CD14-positive monocyte (primary cell): Measurements from ENCODE around the gene D2HGDH. TPM values are rescaled to one million over a fixed set of nuclear protein-coding genes. Genes with fewer than 3 reads are reported as not detected.
A peak's percentile ranks its signal among the peaks of the same experiment; 100 is the strongest.

ENCODE experiments used
- DNase-seq, 3 donors: peaks; one replicate each; pipeline ENCODE4 v3.0.0-alpha.2; 2011 to 2022
- H2AFZ ChIP-seq: 2 replicates; pipeline ENCODE4 v1.6.0; 2012; ENCODE audit warnings: mild to moderate bottlenecking, low read depth, low read length, inconsistent platforms; ENCODE audit not compliant: insufficient read depth, poor library complexity, severe bottlenecking
- H3K27ac ChIP-seq, 2 donors: 1 replicate in 1 of 2; 2 replicates in 1 of 2; pipeline ENCODE4 v1.5.1; 2012 to 2013; ENCODE audit warnings: low read length in 2 of 2, control low read depth in 1 of 2, inconsistent platforms in 1 of 2, low read depth in 1 of 2, mild to moderate bottlenecking in 1 of 2
- H3K27me3 ChIP-seq, 2 donors: one replicate each; pipeline versions ENCODE4 v1.6.0 to v1.6.1; 2011 to 2013; ENCODE audit warnings: low read length in 2 of 2; ENCODE audit not compliant: control insufficient read depth in 2 of 2, insufficient read depth in 2 of 2
- H3K36me3 ChIP-seq, 2 donors: replicated peaks in 1 of 2; 1 replicate in 1 of 2; 2 replicates in 1 of 2; pipeline versions ENCODE4 v1.5.1 to v1.6.1; 2012 to 2013; ENCODE audit warnings: low read length in 2 of 2, control low read depth in 1 of 2, inconsistent platforms in 1 of 2, mild to moderate bottlenecking in 1 of 2; ENCODE audit not compliant: insufficient read depth in 2 of 2, control insufficient read depth in 1 of 2
- H3K4me1 ChIP-seq, 2 donors: 1 replicate in 1 of 2; 2 replicates in 1 of 2; pipeline versions ENCODE4 v1.5.1 to v1.6.1; 2012 to 2013; ENCODE audit warnings: low read length in 2 of 2, control low read depth in 1 of 2, inconsistent platforms in 1 of 2, mild to moderate bottlenecking in 1 of 2, moderate library complexity in 1 of 2; ENCODE audit not compliant: insufficient read depth in 2 of 2, control insufficient read depth in 1 of 2
- H3K4me2 ChIP-seq: replicated peaks from 2 replicates; pipeline ENCODE3; 2012; ENCODE audit warnings: low read length, moderate library complexity, mild to moderate bottlenecking; ENCODE audit not compliant: poor library complexity, severe bottlenecking; ENCODE audit errors: extremely low read depth
- H3K4me3 ChIP-seq, 3 experiments: fragments of 200-600 bp in 1 of 3; sonication (generic) in 1 of 3; replicated peaks in 1 of 3; 1 replicate in 2 of 3; 2 replicates in 1 of 3; pipeline ENCODE4 v1.5.1; 2011 to 2013; ENCODE audit warnings: low read length in 3 of 3, mild to moderate bottlenecking in 3 of 3, control low read depth in 2 of 3, low read depth in 2 of 3, inconsistent platforms in 1 of 3, moderate library complexity in 1 of 3
- H3K79me2 ChIP-seq: 2 replicates; pipeline ENCODE4 v1.6.0; 2012; ENCODE audit warnings: mild to moderate bottlenecking, control low read depth, inconsistent platforms, low read length, moderate library complexity; ENCODE audit not compliant: insufficient read depth
- H3K9ac ChIP-seq: 2 replicates; pipeline ENCODE4 v1.6.0; 2017; ENCODE audit warnings: low read length, mild to moderate bottlenecking; ENCODE audit not compliant: insufficient read depth, poor library complexity, severe bottlenecking
- H3K9me3 ChIP-seq, 2 donors: replicated peaks in 1 of 2; 1 replicate in 1 of 2; 2 replicates in 1 of 2; pipeline versions ENCODE4 v1.5.1 to v1.6.1; 2012 to 2013; ENCODE audit warnings: low read length in 2 of 2, control low read depth in 1 of 2; ENCODE audit not compliant: control insufficient read depth in 1 of 2, insufficient read depth in 1 of 2
- H4K20me1 ChIP-seq: 2 replicates; pipeline ENCODE4 v1.6.0; 2012; ENCODE audit warnings: mild to moderate bottlenecking, low read length, control low read depth, moderate library complexity; ENCODE audit not compliant: insufficient read depth
- H3K27ac Mint-ChIP-seq, 7 donors: one replicate each; pipeline ENCODE4 v1.8.0; 2020; ENCODE audit warnings: mild to moderate bottlenecking in 7 of 7, mixed read lengths in 7 of 7, moderate library complexity in 6 of 7, inconsistent platforms in 2 of 7
- H3K27me3 Mint-ChIP-seq, 3 donors: one replicate each; pipeline ENCODE4 v1.8.0; 2021 to 2022; ENCODE audit warnings: low read depth in 3 of 3, mild to moderate bottlenecking in 3 of 3, mixed read lengths in 3 of 3, moderate library complexity in 3 of 3, inconsistent platforms in 1 of 3
- H3K36me3 Mint-ChIP-seq, 2 donors: one replicate each; pipeline ENCODE4 v1.8.0; 2020; ENCODE audit warnings: mixed read lengths in 2 of 2, inconsistent platforms in 1 of 2, mild to moderate bottlenecking in 1 of 2
- H3K4me1 Mint-ChIP-seq: one replicate; pipeline ENCODE4 v1.8.0; 2020; ENCODE audit warnings: mild to moderate bottlenecking, mixed read lengths
- H3K4me3 Mint-ChIP-seq, 2 donors: one replicate each; pipeline ENCODE4 v1.8.0; 2020; ENCODE audit warnings: mild to moderate bottlenecking in 2 of 2, mixed read lengths in 2 of 2, moderate library complexity in 1 of 2
- H3K9me3 Mint-ChIP-seq, 7 donors: one replicate each; pipeline ENCODE4 v1.8.0; 2020 to 2022; ENCODE audit warnings: mixed read lengths in 7 of 7, mild to moderate bottlenecking in 6 of 7, moderate library complexity in 6 of 7, inconsistent platforms in 2 of 7
- CTCF ChIP-seq: fragments of 200-600 bp; IDR thresholded peaks from one replicate; pipeline ENCODE4 v1.8.0; 2022; ENCODE audit warnings: antibody characterized with exemption, mild to moderate bottlenecking
- WGBS: methylation state at CpG from one replicate; pipeline ENCODE4 v1.1.5; 2013; ENCODE audit warnings: missing lambda C conversion rate; ENCODE audit not compliant: insufficient coverage; 5-methylcytosine and 5-hydroxymethylcytosine counted together
- intact Hi-C, 2 donors: fragments of 100-400 bp; cut with micrococcal nuclease; formaldehyde crosslinking; loops; one replicate each; pipeline versions ENCODE4 v1.15.0 to v1.15.1; 2023
- polyA plus RNA-seq, 3 donors: library from polyadenylated mRNA; depleted of rRNA in 1 of 3; unstranded in 2 of 3; stranded (reverse) in 1 of 3; fragments of 300-500 nt in 2 of 3; fragments of >200 nt in 1 of 3; fragmentation: Illumina TruSeq in 2 of 3; gene quantifications; 1 replicate in 2 of 3; 2 replicates in 1 of 3; pipeline ENCODE4 v1.2.3, GENCODE V29; 2012 to 2021

The D2HGDH gene
- polyA plus RNA-seq, 3 donors = 1.0 to 57.1 (median 1.1) TPM

DNA sequence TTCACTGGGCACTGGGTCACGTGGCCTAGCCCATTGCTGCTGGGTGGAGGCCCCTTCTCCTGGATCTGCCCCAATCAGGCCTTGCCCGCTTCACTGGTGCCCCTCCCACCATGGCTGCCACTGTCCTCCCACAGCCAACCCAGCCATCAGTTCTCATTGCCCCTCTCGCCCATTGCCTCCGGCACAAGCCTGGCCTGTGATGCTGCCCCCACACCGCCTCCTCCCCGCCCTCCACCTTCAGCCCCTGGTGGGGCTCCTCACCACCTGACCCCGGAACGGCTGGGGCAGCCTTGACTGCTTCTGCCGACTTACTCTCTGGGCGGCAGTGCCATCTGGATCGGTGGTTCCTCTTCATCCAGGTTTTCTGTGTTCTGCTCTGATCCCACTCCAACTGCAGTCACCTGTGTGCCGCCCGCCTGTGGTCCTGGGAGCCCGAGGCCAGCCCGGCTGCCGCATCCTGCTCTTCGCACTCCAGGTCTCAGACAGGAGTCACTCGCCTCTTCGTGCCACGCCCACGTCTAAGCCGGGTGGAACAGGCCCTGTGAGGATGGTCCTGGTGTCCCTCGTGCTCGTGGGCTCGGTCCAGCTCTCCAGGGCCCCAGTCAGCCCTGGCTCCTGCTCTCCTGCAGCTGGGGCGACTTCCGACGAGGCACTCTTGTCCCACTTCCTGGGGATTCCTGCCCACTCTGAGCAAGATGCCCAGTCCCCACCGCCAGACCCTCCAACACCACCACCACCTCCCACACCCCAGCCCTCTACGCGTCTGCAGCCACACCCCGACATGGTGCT, 14.2 kb downstream of the D2HGDH start:
- no peak for DNase-seq
- H3K9me3 Mint-ChIP-seq = peaks cover 0 to 3% (median 0%) of the 10 kb centered on the region in 7 donors
- H3K4me1 ChIP-seq = no peaks in the 10 kb centered on the region
- H3K36me3 Mint-ChIP-seq = peaks cover 56 to 67% of the 10 kb centered on the region in 2 donors
- WGBS = 90% methylated on average over 32 of the region's 32 CpGs
- H2AFZ ChIP-seq = no peak overlapping the region
- peaks cover 36 to 40% of the 10 kb centered on the region in 2 donors for H3K36me3 ChIP-seq
- H3K4me3 Mint-ChIP-seq = no peak overlapping the region
- no peaks in the 10 kb centered on the region for H3K27me3 ChIP-seq
- H3K4me1 Mint-ChIP-seq = no peaks in the 10 kb centered on the region
- no peak overlapping the region for H3K4me3 ChIP-seq
- H3K9ac ChIP-seq = no peak overlapping the region
- no peak overlapping the region for H3K27ac ChIP-seq
- peak overlapping the region in 2 of 7 donors; percentile 26 to 56 for H3K27ac Mint-ChIP-seq
- no peak overlapping the region for H3K4me2 ChIP-seq
- no peaks in the 10 kb centered on the region for H4K20me1 ChIP-seq
- intact Hi-C loops = no loop called here
- H3K9me3 ChIP-seq = no peaks in the 10 kb centered on the region
- no peaks in the 10 kb centered on the region for H3K27me3 Mint-ChIP-seq
- no peaks in the 10 kb centered on the region for H3K79me2 ChIP-seq
- no peak for TF ChIP-seq CTCF

DNA sequence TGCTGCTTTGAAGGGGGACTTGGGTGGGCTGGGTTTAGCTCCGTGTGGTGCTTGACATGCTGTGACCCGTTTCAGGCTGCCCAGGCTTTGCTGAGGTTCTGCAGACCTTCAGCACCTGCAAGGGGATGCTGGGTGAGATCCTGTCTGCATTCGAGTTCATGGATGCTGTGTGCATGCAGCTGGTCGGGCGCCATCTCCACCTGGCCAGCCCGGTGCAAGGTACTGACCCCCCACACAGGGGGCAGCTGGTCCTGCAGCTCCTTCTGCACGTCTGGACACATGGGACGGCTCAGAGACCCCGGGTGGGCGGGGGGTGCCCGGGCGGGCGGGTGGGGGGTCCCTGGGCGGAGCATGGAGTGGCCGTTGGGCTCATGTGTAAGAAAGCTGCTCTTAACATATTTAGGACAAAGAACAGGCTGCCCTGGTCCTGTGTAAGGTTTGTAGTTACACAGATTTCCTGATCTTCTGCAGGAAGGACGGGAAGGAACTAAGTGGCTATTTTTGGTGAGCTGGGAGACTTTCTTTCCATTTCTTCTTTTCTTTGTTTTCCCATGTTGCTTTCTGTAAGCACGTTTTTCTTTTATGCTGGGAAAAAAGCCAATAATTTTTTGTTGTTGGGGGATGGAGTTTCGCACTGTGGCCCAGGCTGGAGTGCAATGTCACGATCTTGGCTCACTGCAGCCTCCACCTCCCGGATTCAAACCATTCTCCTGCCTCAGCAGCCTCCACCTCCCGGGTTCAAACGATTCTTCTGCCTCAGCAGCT, 15.8 kb downstream of the D2HGDH start:
- Histone ChIP-seq H2AFZ (no peak overlapping the region), H3K9me3 (no peaks in the 10 kb centered on the region), H3K27me3 (no peaks in the 10 kb centered on the region), H3K4me3 (no peak overlapping the region), H3K4me2 (no peak overlapping the region), H3K36me3 (peaks cover 25 to 26% of the 10 kb centered on the region in 2 donors), H3K4me1 (no peaks in the 10 kb centered on the region), H3K27ac (no peak overlapping the region), H3K79me2 (no peaks in the 10 kb centered on the region), H3K9ac (no peak overlapping the region), H4K20me1 (no peaks in the 10 kb centered on the region)
- peaks cover 0 to 3% (median 0%) of the 10 kb centered on the region in 7 donors for H3K9me3 Mint-ChIP-seq
- H3K27ac Mint-ChIP-seq = no peak overlapping the region
- no peaks in the 10 kb centered on the region for H3K27me3 Mint-ChIP-seq
- intact Hi-C loops = no loop called here
- no peak for DNase-seq
- H3K36me3 Mint-ChIP-seq = peaks cover 51 to 65% of the 10 kb centered on the region in 2 donors
- 75% methylated on average over 8 of the region's 22 CpGs for WGBS
- TF ChIP-seq CTCF = no peak
- no peak overlapping the region for H3K4me3 Mint-ChIP-seq
- no peaks in the 10 kb centered on the region for H3K4me1 Mint-ChIP-seq
